Neuron (in vitro differentiated cells): ENCODE data around the gene HOXD10.
A peak's percentile ranks its signal among the peaks of the same experiment; 100 is the strongest.

ENCODE experiments used
- H2AFZ ChIP-seq: one replicate; pipeline ENCODE4 v1.6.1; 2013; ENCODE audit warnings: low read depth, mild to moderate bottlenecking, inconsistent platforms, low read length, moderate library complexity
- H3K27me3 ChIP-seq: one replicate; pipeline ENCODE4 v1.6.1; 2013; ENCODE audit warnings: low read length; ENCODE audit not compliant: insufficient read depth
- H3K36me3 ChIP-seq: one replicate; pipeline ENCODE4 v1.6.1; 2013; ENCODE audit warnings: low read length; ENCODE audit not compliant: insufficient read depth
- H3K4me1 ChIP-seq: one replicate; pipeline ENCODE4 v1.6.1; 2013; ENCODE audit warnings: low read length; ENCODE audit not compliant: insufficient read depth
- H3K4me3 ChIP-seq: 2 replicates; pipeline ENCODE4 v1.5.1; 2013; ENCODE audit warnings: mild to moderate bottlenecking, low read length, moderate library complexity
- H3K9me3 ChIP-seq: one replicate; pipeline ENCODE4 v1.6.1; 2013; ENCODE audit warnings: low read length

The HOXD10 gene

DNA sequence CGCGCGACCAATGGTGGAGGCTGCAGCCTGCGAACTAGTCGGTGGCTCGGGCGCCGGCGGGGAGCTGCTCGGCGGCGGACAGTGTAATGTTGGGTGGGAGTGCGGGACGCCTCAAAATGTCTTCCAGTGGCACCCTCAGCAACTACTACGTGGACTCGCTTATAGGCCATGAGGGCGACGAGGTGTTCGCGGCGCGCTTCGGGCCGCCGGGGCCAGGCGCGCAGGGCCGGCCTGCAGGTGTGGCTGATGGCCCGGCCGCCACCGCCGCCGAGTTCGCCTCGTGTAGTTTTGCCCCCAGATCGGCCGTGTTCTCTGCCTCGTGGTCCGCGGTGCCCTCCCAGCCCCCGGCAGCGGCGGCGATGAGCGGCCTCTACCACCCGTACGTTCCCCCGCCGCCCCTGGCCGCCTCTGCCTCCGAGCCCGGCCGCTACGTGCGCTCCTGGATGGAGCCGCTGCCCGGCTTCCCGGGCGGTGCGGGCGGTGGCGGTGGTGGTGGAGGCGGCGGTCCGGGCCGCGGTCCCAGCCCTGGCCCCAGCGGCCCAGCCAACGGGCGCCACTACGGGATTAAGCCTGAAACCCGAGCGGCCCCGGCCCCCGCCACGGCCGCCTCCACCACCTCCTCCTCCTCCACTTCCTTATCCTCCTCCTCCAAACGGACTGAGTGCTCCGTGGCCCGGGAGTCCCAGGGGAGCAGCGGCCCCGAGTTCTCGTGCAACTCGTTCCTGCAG lies 6.3 kb downstream of the HOXD10 start, which contains the start of gene HOXD9:
HOXD9 (plus strand) TSS at position 37 of the 728 bp plus-strand sequence; CDS start at position 87, 50 bp downstream.
- Histone ChIP-seq H3K27me3 (peaks cover 95% of the 10 kb centered on the region), H3K4me3 (peak within 1 kb of the TSS; percentile 42), H3K4me1 (peaks cover 7% of the 10 kb centered on the region), H3K9me3 (peaks cover 2% of the 10 kb centered on the region), H3K36me3 (no peaks in the 10 kb centered on the region), H2AFZ (peak within 1 kb of the TSS; percentile 96)

DNA sequence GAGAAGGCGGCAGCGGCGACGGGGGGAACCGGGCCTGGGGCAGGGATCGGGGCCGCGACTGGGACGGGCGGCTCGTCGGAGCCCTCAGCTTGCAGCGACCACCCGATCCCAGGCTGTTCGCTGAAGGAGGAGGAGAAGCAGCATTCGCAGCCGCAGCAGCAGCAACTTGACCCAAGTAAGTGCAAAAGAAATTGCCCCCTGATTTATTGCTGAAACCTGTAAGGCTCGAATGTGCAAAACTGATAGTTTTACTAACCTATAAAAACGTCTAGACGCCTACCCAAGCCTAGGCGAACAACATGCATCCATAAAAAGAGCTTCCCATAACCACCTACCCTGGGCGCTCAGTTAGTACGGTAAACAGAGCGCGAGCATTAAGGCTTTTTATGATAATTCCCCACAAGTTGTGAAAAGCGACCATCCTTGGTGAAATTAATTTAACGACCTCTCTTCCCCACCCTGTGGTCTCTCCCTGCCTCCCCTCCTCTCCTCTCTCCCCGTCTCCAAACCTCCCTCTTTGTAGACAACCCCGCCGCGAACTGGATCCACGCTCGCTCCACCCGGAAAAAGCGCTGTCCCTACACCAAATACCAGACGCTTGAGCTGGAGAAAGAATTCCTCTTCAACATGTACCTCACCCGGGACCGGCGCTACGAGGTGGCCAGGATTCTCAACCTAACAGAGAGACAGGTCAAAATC lies 7.0 kb downstream of the HOXD10 start:
- Histone ChIP-seq H3K36me3 (no peaks in the 10 kb centered on the region), H3K4me3 (peak overlapping the region; percentile 42), H2AFZ (no peak overlapping the region), H3K27me3 (peaks cover 95% of the 10 kb centered on the region), H3K9me3 (no peaks in the 10 kb centered on the region), H3K4me1 (peaks cover 7% of the 10 kb centered on the region)

DNA sequence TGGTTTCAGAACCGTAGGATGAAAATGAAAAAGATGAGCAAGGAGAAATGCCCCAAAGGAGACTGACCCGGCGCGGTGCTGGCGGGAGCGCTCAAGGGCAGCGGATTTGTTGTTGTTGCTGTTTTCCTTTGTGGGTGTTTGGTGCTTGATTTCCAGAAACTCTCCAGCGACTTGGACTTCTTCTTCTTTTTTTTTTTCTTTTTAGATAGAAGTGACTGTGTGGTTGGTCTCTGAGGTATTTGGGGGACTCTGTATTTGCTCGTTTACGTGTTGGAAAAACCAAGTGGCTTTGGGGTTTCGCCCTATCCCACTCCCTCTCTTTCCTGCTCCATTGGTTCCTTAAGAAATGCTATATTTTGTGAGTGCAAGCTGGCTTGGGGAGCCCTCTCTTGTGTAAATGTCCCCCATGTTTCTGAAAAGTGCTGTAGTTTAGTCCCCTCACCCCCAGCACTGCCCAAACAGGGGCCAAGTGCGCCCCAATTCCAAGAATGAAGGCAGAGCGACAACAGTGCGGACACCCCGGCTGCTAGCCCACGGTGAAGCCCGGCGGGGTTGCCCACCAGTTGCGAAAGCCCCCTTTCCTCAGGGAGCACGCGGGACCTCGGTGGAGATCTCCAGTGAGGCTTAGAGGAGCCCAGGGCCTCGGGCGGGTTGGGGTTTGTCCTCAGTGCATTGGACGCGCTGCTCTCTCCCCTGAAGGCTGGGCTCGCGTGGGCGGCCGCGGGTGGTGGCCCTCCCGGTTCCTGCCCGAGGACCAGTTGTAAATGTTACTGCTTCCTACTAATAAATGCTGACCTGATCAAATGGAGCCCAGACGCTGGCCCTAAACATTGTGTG lies 7.8 kb downstream of the HOXD10 start:
- H3K4me1 ChIP-seq, result peaks cover 7% of the 10 kb centered on the region
- H3K4me3 ChIP-seq, result no peak overlapping the region
- no peak overlapping the region for H2AFZ ChIP-seq
- H3K27me3 ChIP-seq, result peaks cover 96% of the 10 kb centered on the region
- no peaks in the 10 kb centered on the region for H3K36me3 ChIP-seq
- no peaks in the 10 kb centered on the region for H3K9me3 ChIP-seq

DNA sequence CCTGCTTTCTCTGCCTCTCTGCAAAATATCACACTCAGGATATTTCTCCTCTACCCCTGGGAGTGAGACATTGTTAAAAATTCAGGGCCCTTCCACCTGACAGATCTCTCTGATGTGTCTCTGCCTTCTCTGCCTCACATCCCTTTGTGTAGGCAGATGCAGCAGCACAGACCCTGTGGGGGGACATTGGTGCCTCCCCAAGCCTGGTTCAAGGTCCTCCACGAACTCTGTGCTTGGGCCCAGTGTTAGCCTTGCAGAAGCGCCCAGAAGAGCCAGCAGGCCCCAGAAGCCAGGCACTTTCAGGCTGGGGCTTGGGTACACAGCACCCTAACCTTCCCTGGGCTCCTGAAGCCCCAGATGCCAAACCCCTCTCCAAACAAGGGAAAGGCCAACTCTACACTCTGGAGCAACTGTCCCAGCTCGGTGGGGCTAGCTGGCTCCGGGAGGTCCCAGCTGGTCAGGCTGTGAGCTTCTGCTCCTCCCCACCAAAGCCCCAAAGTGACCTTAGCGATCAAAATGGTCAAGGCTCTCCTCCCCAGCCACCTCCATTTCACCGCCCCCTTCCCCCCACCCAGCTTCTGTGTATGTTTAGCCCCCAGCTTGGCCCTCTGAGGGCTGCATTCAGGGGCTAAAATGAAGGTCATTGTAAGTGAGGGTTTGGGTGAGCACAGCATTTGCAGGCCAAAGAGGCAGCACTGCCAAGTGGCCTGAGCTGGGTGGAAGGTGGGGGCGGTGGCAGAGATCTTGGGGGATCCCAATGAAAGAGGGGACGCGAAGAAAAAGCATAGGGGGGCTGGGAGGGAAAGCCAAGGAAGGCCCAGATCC lies 8.6 kb downstream of the HOXD10 start:
- Histone ChIP-seq H3K4me1 (peaks cover 7% of the 10 kb centered on the region), H2AFZ (no peak overlapping the region), H3K36me3 (no peaks in the 10 kb centered on the region), H3K4me3 (no peak overlapping the region), H3K9me3 (no peaks in the 10 kb centered on the region), H3K27me3 (peaks cover 90% of the 10 kb centered on the region)

DNA sequence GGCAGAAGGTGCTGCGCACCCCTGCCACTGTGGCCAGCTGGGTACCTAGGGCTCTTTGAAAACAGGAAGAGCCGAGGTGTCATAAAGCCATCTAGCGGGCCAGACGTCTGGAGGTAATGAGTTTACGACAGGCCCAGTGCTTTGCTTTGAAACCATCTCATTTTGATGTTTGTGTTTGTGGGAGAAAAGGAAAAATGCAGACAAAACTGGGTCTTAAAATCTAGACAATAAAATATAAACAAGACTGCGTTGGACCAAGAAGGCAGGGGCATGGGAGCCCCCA lies 9.1 kb downstream of the HOXD10 start:
- Histone ChIP-seq H3K4me1 (peaks cover 7% of the 10 kb centered on the region), H3K36me3 (no peaks in the 10 kb centered on the region), H3K4me3 (no peak overlapping the region), H3K9me3 (no peaks in the 10 kb centered on the region), H2AFZ (no peak overlapping the region), H3K27me3 (peaks cover 89% of the 10 kb centered on the region)

DNA sequence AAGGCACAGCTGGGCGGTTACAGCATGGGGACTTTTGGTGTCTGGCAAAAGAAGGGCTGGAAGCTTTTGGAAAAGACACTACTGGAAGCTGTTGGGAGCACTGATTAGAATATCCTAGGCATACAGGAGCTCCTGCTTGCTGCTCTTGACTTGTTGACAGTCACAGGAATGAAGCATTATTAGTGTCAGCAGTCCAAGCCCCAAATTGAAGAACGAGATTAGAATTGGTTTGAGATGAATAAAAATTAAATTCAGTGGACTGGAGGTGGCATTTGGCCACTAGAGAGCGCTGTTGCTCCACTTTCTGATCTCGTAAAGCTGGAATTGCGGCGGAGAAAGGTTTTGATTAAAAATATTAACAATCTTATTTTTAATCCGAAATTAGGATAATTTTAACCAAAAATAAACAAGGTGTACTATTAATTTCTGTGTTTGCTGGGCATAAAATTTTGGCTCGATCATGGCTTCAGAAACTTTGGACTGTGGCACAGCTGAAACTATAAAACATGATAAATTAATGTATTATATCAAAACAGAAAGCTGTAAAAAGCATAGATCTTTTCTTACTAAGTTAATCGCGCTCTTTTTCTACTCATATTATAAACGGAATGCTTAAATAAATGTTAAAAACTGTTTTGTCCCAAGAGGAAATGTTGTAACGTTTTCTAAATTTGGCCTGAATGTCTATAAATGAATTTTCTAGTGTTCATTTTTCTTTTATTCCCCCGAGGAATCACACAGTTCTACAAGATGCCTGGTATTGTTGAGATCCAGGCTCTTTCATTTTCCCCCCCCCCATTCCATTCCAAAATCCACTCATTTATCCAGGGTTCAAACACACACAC lies 10.6 kb downstream of the HOXD10 start:
- H3K4me3 ChIP-seq, result no peak overlapping the region
- no peaks in the 10 kb centered on the region for H3K36me3 ChIP-seq
- H3K27me3 ChIP-seq, result peaks cover 89% of the 10 kb centered on the region
- H2AFZ ChIP-seq, result no peak overlapping the region
- H3K9me3 ChIP-seq, result no peaks in the 10 kb centered on the region
- peaks cover 7% of the 10 kb centered on the region for H3K4me1 ChIP-seq

DNA sequence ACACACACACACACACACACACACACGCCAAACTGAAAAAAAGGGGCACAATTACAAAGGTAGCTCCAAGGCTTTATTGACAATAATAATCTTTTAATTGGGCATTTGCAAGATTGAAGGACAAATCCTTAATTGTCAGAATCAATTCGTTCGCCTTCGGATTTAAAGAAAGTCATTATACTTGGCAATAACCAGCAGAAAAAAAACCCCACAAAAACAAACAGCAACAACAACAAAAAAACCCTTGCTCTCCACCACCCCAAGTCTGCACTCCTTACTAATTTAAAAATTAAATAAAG lies 11.1 kb downstream of the HOXD10 start:
- no peak overlapping the region for H2AFZ ChIP-seq
- no peaks in the 10 kb centered on the region for H3K36me3 ChIP-seq
- peaks cover 89% of the 10 kb centered on the region for H3K27me3 ChIP-seq
- no peak overlapping the region for H3K4me3 ChIP-seq
- H3K9me3 ChIP-seq, result no peaks in the 10 kb centered on the region
- peaks cover 2% of the 10 kb centered on the region for H3K4me1 ChIP-seq

DNA sequence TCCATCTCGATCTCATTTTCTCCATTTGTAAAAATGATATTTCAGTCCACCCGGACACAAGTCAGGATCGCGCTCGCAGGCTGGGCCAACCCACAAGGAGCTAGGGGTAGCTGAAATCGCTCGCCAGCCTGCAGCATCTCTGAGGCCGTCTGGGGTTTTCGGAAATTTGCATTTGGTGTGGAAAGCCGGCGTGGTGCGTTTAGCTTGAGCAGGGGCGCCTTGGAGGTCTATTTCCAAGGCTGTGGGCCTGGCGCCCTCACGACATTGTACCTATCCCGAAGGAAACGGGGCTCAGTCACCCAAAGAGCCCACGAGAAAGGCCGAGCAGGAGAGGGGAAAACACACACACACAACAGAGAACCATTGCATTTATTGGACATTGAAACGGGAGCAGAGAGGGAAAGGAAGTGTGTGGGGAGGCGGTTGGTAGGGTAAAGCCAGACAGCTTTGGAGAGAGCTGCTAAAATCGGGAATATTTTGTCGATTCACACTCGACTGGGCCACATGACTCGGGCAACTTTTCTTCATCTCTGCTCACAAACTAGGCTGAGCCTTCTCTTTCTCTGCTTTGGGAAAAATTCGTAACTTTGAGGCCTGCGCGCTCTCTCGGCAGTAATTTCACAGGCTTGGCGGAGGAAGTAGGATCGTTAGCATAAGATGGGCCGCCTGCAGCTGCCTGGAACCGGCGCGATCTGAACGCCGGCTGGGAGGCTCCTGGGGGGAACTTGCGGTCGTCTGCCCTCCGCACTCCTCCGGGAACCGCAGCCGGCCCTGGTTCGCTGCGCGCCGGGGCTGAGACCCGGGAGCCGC lies 11.8 kb downstream of the HOXD10 start:
- H2AFZ ChIP-seq, result peak overlapping the region; percentile 93
- no peaks in the 10 kb centered on the region for H3K9me3 ChIP-seq
- no peaks in the 10 kb centered on the region for H3K4me1 ChIP-seq
- H3K4me3 ChIP-seq, result no peak overlapping the region
- H3K27me3 ChIP-seq, result peaks cover 89% of the 10 kb centered on the region
- no peaks in the 10 kb centered on the region for H3K36me3 ChIP-seq

DNA sequence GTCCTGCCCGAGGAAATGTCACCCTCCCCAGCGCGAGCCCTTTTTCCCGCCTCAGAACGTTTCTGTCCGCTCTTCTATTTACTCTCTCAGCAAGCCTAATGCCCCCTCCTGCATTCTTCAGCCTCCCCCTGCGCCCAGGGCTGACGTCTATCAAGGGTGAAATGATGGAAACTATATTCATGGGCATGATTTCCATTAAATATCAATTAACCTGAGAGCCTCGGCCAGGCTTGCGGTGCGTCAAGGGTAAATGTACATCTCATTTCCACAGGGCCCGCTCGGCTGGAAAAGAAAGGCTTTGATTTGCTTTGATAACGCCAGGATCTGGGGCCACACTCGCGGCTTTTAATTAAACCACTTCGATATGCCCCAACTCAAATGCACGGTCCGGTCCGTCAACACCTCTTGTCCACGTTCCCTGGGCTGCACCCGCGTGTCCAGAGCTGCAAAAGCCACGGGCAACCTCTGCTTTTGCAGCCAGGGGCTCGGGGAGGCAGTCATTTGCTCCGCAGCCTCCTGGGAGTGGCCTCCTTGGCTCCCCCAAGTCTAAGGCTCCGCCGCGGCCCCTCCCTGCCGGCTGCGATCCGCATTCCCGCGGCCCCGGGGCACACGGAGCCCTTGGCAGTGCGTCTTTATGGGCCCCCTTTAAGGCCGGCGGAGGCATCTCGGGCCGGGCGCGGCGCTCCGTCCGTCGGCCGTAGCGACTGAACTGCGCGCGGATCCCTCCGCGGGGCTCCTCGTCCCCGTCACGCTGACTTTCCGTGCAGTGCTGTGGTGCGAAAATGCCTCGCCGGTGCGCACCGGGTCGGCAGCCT lies 12.6 kb downstream of the HOXD10 start, which contains the start of gene HOXD8:
HOXD8 (plus strand) TSS at position 724 of the 815 bp plus-strand sequence. CDS start 662 bp downstream, outside the sequence.
- Histone ChIP-seq H2AFZ (peak within 1 kb of the TSS; percentile 93), H3K4me3 (peak within 1 kb of the TSS; percentile 23), H3K4me1 (no peaks in the 10 kb centered on the region), H3K9me3 (no peaks in the 10 kb centered on the region), H3K36me3 (no peaks in the 10 kb centered on the region), H3K27me3 (peaks cover 89% of the 10 kb centered on the region)

DNA sequence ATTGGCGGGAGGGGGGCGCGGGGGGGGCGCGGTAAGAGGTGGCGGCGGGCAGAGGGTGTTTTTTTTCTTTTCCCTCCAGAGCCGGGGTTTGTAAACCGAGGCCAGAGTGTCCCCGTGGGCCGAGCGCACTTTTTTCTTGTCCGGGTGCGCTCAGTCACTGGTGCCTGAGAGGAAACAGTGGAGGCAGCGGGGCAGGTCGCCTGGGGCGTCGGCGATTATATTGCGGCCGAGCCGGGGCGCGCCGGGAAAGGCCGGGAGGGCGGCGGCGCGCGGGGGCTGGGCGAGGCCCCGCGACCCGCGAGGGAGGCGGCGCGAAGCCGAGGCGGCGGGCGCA lies 13.2 kb downstream of the HOXD10 start:
- no peaks in the 10 kb centered on the region for H3K36me3 ChIP-seq
- H3K9me3 ChIP-seq, result no peaks in the 10 kb centered on the region
- H3K4me1 ChIP-seq, result no peaks in the 10 kb centered on the region
- peaks cover 89% of the 10 kb centered on the region for H3K27me3 ChIP-seq
- peak overlapping the region; percentile 23 for H3K4me3 ChIP-seq
- H2AFZ ChIP-seq, result peak overlapping the region; percentile 93
